IPS-NIHi7 (cell line): ENCODE measurements around the gene IFNAR1.

Experiments used
- DNase-seq: peaks from one replicate; pipeline ENCODE4 v3.0.0; 2012; ENCODE audit warnings: mixed read lengths; ENCODE audit errors: extremely low spot score

IFNAR1 gene

GRCh38 chr21:33324291-33325221, at the start of gene IFNAR1:
TSS of gene IFNAR1 (plus strand) at chr21:33324970. CDS start at chr21:33325056, 86 bp downstream.
- DNase-seq, result peak; percentile 98

GRCh38 chr21:33278721-33279120, 46.0 kb upstream of the IFNAR1 start:
- no peak for DNase-seq

GRCh38 chr21:33279330-33279820, 45.4 kb upstream of the IFNAR1 start:
- DNase-seq, result no peak

- no peak for DNase-seq
Measured at GRCh38 chr21:33281096-33281652, 43.6 kb upstream of the IFNAR1 start.

- no peak for DNase-seq
Measured at GRCh38 chr21:33283203-33283602, 41.6 kb upstream of the IFNAR1 start.

GRCh38 chr21:33286076-33286475, 38.7 kb upstream of the IFNAR1 start:
- no peak for DNase-seq

GRCh38 chr21:33286600-33287456, 37.9 kb upstream of the IFNAR1 start:
- peak; percentile 8 for DNase-seq

- no peak for DNase-seq
Measured at GRCh38 chr21:33289199-33289819, 35.5 kb upstream of the IFNAR1 start.

- no peak for DNase-seq
Measured at GRCh38 chr21:33290441-33290840, 34.3 kb upstream of the IFNAR1 start.

GRCh38 chr21:33291686-33292085, 33.1 kb upstream of the IFNAR1 start:
- no peak for DNase-seq

GRCh38 chr21:33292724-33293123, 32.0 kb upstream of the IFNAR1 start:
- no peak for DNase-seq

GRCh38 chr21:33293136-33293535, 31.6 kb upstream of the IFNAR1 start:
- no peak for DNase-seq

GRCh38 chr21:33293811-33294216, 31.0 kb upstream of the IFNAR1 start:
- no peak for DNase-seq

GRCh38 chr21:33296156-33296555, 28.6 kb upstream of the IFNAR1 start:
- no peak for DNase-seq

GRCh38 chr21:33299181-33299752, 25.5 kb upstream of the IFNAR1 start:
- DNase-seq, result no peak

GRCh38 chr21:33300701-33301631, 23.8 kb upstream of the IFNAR1 start:
- no peak for DNase-seq

GRCh38 chr21:33301632-33302002, 23.2 kb upstream of the IFNAR1 start:
- DNase-seq, result no peak

GRCh38 chr21:33302055-33302454, 22.7 kb upstream of the IFNAR1 start:
- no peak for DNase-seq

GRCh38 chr21:33302796-33303195, 22.0 kb upstream of the IFNAR1 start:
- peak; percentile 60 for DNase-seq

- no peak for DNase-seq
Measured at GRCh38 chr21:33305344-33305671, 19.5 kb upstream of the IFNAR1 start.
